Stimulated activated CD8-positive, alpha-beta memory T cell treated with anti-CD3 and anti-CD28 coated beads, Interleukin-7, amount 100 ng/mL, for 1 hour (primary cell): ENCODE data around the gene MBD5.

Experiments
- DNase-seq, 2 donors: peaks; one replicate each; pipeline ENCODE4 v3.0.0-alpha.2; 2020; ENCODE audit warnings: low read depth in 2 of 2

MBD5 gene

DNA sequence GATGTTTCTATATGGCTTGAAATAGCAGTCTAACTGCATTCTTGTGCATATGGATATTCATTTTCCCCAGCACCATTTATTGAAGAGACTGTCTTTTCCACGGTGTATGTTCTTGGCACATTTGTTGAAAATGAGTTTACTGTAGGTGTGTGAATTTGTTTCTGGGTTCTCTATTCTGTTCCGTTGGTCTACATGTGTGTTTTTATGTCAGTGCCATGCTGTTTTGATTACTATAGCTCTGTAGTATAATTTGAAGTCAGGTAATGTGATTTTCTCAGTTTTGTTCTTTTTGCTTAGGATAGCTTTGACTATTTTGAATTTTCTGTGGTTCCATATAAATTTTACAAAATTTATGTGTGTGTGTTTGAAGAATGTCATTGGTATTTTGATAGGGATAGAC, 201.0 kb downstream of the MBD5 start:
- DNase-seq: no peak

DNA sequence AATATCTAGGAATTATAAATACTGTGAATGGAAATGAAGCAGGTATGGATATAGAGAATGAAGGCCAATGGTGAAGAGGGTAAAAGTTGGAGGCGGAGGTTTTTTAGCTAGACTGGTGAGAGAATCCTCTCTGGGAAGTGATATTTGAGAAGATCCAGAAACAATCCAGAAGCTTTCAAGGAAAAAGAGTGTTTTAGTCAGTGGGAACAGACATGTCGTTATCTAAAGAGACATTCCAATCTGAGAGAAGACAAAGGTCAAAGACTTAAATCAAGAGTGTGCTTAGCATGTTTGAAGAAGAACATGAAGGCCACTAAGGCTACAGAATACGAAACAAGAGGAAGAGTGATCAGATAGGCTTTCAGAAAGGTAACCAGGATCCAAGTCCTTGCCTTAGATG, 211.0 kb downstream of the MBD5 start:
- no peak for DNase-seq

DNA sequence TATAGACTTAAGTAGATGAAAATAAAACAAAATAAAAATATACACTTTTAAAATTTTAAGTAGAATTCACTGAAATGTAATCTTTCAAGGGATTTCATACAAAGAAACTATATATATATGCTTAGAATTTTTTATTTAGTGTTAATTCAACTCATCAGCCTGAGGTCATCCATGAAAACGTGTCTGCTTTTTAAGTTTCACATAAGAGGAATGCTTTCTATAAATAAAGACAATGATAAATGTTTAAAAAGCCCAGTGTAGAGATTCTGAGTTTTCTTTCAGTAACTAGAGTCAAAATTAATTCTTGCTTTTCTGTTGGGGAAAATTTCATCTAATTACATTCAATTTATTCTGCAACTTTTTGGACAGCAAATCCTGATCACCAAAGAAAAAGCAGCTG, 213.3 kb downstream of the MBD5 start:
- no peak for DNase-seq

DNA sequence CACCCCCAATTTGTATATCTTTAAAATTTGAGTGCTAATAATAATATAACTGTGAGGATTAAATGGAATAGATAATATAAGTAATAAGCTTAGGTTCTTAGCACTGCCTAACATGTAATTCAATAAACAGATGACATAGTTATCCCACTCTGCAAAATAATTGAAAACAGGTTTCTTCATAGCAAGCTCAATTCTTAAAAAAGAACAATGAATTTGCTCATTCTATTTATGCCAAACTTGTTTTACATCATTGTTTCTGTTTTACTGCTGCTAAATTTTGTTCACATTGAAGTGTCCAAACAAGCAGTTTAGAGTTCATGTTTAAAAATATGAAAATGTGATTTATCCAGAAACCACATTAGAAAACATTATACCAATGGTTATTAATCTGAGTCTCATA, 217.0 kb downstream of the MBD5 start:
- DNase-seq: no peak

DNA sequence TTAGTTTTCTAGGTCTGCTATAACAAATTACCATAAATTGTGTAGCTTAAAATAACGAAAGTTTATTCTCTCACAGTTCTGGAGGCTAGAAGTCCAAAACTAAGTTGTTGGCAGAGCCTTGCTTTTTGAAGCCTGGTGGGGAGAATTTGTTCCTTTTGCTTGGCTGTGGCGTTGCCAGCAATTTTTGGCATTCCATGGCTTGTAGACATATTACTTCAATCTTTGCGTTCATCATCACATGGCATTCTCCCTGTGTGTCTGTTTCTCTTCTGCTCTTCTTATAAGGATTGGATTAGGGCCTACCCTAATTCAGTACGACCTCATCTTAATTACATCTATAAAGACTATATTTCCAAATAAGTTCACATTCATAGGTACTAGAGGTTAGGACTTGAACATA, 217.7 kb downstream of the MBD5 start:
- no peak for DNase-seq

DNA sequence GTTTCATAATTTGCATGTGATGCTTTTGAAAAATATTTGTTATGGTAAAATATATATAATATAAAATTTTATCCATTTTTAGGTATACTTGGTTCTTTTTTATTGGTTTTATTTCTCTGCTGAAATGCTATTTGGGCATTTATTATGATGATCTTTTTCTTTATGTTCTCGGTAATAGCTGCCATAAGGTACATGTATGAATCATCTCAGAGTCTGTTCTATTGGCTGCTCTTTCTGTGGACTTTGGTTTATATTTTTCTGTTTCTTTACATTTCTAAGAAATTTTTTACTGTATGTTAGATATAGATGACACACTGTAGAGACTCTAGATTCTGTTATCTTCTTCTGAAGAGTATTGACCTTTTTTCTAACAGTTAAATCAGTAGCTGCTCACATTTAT, 219.9 kb downstream of the MBD5 start:
- DNase-seq: no peak

DNA sequence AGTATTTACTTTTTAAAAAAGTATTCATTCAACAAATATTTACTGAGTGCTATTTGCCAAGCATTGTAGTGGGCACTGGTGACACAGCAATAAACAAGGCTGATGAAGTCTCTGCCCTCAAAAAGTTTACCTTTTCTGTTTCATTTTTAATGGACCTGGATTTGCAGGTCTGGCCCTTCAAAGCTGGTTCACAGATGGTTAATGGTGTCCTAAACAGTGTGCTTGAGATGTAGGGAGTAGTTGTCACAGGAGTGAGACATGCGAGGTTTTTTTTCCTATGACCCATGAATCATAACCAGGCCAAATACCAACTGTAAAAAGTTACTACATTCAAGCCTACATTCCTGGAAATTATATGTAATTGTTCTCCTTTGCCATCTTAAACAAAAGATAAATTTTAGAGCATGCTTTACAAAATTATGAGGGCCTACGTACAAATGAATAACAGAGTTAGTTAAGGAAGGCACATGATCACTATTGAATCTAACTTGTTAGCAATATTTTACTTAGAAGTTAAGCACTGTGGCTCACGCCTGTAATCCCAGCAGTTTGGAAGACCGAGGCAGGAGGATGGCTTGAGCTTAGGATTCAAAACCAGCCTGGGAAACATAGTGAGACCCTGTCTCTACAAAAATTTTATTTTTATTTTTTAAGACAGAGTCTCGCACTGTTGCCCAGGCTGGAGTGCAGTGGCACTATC, 223.9 kb downstream of the MBD5 start:
- no peak for DNase-seq

DNA sequence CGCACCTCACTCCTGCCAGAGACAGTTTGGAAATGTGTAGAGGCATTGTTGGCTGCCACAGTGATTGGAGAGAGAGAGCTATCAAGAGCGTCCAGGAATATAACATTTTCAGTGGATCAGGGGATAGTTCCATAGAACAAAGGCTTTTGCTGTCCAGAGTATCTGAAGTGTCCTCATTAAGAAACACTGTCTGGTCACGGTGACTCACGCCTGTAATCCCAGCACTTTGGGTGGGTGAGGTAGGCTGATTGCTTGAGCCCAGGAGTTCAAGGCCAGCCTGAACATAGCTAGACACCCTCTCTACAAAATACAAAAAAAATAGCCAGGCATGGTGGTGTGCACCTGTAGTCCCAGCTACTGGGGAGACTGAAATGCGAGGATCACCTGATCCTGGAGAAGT, 231.1 kb downstream of the MBD5 start:
- DNase-seq: no peak

DNA sequence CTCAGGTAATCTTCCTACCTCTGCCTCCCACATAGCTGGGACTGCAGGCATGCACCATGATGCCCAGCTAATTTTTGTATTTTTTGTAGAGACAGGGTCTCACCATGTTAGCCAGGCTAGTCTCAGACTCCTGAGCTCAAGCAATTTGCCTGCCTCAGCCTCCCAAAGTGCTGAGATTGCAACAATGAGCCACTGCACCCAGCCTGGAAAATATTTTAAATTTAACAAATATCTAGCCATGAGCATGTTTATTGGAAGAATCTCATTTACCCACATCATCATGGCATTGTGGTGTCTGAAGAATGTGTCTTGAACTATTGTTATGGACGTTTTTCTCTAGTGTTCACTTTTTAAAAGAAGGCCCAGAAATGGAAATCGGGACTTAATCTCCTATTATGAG, 231.8 kb downstream of the MBD5 start:
- DNase-seq: no peak

DNA sequence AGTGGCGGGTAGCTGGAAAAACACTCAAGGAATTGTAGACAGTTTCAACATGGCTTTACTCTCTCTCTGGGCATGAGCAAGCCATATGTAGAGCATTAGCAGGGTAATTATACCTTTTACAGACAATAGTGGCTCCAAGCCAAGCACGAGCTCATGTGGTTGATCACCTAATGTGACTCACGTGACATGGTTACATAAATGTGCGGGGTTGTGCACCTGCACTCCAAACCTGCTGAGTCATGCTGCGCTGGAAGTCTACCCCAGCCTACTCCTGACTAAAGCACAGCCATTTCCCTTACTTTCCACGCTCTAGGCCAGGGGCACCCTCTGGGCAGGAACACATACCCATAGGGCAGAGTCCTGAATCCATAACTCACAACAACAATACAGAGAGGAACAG, 232.8 kb downstream of the MBD5 start:
- no peak for DNase-seq

DNA sequence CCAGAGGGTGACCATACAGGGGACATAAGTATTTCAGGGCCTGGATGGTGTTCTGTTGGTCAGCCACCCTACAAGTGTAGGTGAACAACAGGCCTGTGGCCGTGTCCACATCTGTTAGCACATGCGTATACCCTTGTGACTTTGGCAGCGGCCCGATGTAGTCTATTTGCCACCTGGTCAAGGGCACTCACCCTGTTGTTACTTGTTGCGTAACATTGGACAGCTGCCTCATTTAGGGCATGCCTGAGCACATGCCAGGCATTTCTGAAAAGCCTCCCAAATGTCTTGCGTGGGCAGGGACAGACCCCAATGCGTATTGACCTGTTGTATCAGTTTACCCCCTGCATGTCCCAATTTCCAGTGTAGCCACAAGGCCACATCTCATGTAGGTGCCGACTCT, 235.0 kb downstream of the MBD5 start:
- no peak for DNase-seq

DNA sequence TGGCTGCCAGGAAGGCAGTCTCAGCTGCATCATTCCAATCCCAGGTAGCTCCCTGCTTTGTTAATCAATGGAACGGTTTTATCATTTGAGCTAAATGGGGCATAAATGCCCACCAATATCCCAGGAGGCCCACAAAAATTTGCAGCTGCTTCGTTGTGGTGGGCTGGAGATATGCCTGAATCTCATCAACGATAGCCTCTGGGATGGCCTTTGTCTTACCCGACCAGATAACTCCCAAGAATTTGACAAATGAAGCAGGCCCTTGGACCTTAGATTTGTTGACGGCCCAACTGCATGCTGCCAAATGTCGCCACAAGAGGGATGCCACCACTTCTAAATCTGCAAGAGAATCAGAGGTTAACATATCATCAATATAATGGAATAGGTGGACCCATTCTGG, 236.4 kb downstream of the MBD5 start:
- DNase-seq: no peak

DNA sequence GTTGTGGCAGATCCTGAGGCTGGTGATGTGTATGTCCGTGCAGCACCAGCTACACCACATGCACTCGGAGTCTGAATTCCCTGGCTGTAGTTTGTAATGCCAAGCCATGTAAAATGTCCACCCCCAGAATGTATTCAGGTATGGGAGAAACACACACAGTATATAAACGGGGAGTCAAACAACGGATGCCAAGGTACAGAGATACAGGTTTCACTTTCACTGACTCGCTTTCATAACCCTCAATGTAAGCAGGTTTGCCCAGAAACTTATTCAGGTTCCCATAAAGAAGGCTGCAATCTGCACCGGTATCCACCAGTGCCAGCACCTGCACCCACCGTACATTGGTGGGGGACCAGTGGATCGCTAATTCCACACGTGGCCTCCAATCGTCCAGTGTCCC, 237.2 kb downstream of the MBD5 start:
- no peak for DNase-seq

DNA sequence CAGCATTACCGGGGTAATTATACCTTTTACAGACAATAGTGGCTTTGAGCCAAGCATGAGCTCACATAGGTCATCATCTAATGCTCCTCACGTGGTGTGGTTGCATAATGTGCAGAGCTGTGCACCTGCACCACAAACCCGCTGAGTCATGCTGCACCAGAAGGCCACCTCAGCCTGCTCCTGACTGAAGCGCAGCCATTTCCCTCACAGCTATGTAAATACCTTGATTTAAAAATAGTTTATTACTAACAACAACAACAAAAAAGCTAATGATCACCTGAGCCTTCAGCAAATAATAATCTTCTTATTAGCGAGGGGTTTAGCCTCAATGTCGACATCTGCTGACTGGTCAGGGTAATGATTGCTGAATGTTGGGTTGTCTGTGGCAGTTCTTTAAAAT, 238.8 kb downstream of the MBD5 start:
- DNase-seq: no peak

DNA sequence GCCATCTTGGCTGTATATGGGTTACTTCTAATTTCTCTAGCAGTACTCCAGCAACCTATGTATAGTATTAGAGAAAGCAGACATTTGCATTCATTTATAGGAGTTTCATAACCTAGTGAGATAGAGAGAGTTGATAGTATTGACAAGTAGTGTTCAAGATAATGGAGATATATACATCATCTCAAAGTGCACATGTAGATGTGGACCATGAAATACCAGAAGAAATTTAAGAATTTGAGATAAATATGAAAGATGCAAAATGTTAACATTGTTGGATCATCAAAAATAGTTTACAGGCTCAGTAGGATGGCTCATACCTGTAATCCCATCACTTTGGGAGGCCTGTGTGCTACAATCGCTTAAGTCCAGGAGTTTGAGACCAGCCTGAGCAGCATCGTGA, 243.0 kb downstream of the MBD5 start:
- no peak for DNase-seq

DNA sequence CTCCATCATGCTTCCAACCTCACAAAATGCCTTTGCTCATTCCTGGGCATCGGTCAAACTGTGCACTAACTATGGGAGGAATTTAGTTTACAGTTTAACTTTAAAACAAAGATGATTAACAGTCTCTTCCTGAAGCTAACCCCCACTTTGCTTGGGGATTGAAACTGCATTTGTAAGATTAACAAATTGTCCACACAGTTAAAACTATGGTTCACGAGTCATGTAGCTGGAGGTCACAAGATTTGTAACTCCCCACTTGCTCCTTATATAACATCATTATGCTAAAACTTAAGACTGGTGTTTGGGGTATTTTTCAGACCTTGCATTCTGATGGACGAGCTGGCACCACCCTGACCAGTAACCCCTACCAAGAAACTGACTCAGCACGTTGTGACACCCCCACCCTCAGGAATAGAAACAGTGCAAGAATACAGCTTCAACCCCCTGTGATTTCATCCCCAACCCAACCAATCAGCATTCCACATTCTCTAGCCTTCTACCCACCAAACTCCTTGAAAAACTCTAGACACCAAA, 252.3 kb downstream of the MBD5 start:
- DNase-seq: no peak

DNA sequence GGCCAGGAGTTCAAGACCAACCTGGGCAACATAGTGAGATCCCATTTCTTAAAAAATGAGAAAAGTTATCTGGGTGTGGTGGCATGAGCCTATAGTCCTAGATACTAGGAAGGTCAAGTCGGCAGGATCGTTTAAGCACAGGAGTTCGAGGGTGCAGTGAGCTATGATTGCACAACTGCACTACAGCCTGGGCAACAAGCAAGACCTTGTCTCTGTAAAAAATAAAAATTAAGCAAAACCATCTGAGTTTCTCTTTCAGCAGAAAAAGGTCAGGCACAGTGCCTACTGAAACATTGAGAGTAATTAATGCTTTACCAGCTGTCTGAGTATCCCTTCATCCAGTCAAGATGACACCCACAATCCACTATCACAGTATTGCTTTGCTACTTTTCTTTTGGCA, 258.3 kb downstream of the MBD5 start:
- no peak for DNase-seq

DNA sequence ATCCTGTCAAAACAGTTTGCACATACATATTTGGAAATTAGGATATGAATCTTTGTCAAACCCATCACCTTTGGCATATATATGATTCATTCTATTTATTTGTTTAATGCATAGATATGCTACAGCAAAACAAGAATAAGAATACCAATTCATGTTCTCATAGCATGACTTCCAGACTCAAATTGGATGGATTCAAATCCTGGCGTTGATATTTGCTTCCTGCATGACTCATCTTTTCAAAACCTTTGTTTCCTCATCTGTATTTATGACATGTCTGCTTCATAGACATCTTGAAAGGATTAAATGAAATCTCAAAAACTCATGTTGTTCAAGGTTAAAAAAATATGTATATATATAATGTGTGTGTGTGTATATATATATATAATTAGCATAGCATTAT, 261.3 kb downstream of the MBD5 start:
- DNase-seq: no peak

DNA sequence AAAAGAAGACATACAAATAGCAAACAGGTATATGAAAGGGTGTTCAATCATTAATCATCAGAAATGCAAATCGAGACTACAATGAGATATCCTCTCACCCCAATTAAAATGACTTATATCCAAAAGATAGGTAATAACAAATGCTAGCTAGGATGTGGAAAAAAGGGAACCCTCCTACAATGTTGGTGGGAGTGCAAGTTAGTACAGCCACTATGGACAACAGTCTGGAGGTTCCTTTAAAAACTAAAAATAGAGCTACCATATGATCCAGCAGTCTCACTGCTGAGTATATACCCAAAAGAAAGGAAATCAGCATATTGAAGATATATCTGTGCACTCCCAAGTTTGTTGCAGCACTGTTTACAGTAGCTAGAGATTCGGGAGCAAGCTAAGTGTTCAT, 271.5 kb downstream of the MBD5 start:
- DNase-seq: no peak

DNA sequence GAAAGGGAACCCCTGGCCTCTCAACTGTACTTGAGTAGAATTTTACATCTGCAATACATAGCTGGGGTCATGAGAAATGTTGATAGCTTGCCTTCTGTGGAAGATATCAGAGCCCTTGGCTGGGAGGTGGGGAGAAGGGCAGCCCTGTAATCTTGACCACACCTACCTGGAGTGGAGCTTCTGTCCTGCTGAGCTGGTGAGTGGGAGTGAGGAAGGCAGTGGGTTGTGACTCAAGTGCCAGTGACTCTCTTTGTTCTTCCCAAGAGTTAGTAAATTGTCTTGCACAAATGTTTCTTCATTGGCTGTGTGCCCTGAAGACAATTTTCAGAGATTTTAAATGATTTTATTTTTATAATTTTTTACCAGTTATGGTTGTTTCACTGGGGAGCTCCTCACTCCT, 277.3 kb downstream of the MBD5 start:
- DNase-seq: no peak

DNA sequence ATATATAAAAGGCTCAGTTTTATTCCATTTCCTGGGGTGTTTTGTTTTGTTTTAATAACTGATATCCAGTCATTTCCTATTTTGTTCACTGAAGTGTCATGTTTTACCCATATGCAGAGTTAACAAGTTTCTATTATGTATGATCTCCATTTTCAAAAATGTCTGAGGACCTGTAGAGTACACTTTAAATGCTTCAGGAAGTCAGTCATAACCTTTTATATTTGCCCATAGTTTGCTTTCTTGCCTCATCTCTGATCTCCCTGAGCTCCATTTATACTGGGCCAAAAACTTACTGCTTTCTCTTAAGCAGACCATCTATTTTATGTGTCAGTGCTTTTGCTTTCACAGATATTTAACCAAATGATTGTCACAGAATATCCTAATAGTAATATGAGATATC, 278.7 kb downstream of the MBD5 start:
- DNase-seq: no peak

DNA sequence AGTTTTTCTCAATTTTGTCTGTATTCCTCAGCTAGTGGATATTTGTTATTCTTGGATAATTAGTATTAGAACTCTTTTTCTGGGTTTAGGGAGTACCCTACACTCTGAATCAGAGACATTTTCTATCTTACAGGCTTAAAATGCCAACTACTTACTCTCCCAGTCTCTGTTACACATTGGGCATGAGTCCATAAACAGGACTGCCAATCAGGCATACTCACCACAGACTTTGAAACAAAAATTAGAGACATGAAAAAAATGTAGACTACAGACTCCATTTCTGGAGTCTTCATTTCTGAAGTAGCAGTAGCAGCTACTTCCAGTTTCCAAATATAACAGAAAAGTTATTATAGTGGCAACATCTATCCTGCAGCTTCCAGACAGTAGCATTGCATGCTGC, 279.7 kb downstream of the MBD5 start:
- no peak for DNase-seq

DNA sequence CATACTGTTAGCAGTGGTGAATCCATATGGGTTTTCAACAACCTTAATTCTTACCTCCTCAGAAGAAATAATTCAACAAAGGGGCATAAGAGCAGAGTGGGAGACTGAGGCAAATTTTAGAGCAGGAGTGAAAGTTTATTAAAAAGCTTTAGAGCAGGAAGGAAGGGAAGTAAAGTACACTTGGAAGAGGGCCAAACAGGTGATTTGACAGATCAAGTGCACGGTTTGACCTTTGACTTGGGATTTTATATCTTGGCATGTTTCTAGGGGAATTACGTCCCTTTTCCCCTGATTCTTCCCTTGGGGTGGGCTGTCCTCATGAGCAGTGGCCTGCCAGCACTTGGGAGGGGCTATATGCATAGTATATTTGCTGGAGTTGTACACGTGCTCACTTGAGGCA, 280.5 kb downstream of the MBD5 start:
- no peak for DNase-seq

DNA sequence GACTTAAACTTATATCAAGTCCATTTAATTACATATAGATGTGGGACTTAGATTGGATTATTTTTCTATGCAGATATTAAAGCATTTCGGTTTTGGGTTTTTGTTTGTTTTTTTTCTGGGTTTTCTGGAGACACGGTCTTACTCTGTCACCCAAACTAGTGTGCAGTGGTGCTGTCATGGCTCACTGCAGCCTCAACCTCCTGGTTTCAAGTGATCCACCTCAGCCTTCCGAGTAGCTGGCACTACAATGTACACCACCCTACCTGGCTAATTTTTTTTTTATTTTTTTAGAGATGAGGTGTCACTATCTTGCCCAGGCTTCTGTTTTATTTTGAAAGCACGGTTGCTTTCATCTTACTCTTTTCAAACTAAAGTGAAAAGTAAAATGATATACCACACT, 281.6 kb downstream of the MBD5 start:
- DNase-seq: no peak
